MCF 10A (cell line): Measurements from ENCODE around the gene RGS14. TPM values are rescaled to one million over a fixed set of nuclear protein-coding genes. Genes with fewer than 3 reads are reported as not detected.

Experiments
- BruUV-seq: library from RNA; stranded (reverse); fragments of 400-500 nt; replicated peaks from 2 replicates; lab custom pipeline; 2021; lab: Mats Ljungman, UMichigan
- CTCF ChIA-PET: fragments of 300-600 bp; sonication (Branson Sonifier 250); formaldehyde crosslinking; extraction: SDS; loops from one replicate; lab custom pipeline; 2021; ENCODE audit warnings: antibody characterized with exemption, inconsistent platforms; lab: Yijun Ruan, JAX
- POLR2A ChIA-PET: fragments of 300-600, 350-650 bp; sonication (Branson Sonifier 250); formaldehyde crosslinking; extraction: SDS; loops from one replicate; lab custom pipeline; 2020; ENCODE audit warnings: antibody characterized with exemption, inconsistent platforms; lab: Yijun Ruan, JAX
- DNase-seq: peaks from one replicate; pipeline ENCODE4 v3.0.0-alpha.2; 2018; ENCODE audit not compliant: unreplicated experiment
- H3K27ac Mint-ChIP-seq: one replicate; pipeline ENCODE4 v1.8.0; 2022; ENCODE audit warnings: mild to moderate bottlenecking, low read depth, mixed read lengths; ENCODE audit not compliant: unreplicated experiment
- H3K27me3 Mint-ChIP-seq: one replicate; pipeline ENCODE4 v1.8.0; 2022; ENCODE audit warnings: mixed read lengths; ENCODE audit not compliant: insufficient read depth, unreplicated experiment
- H3K36me3 Mint-ChIP-seq: one replicate; pipeline ENCODE4 v1.8.0; 2022; ENCODE audit warnings: mild to moderate bottlenecking, moderate library complexity, mixed read lengths; ENCODE audit not compliant: insufficient read depth, unreplicated experiment
- H3K4me1 Mint-ChIP-seq: one replicate; pipeline ENCODE4 v1.8.0; 2022; ENCODE audit warnings: mixed read lengths; ENCODE audit not compliant: insufficient read depth, unreplicated experiment
- H3K4me3 Mint-ChIP-seq: one replicate; pipeline ENCODE4 v1.8.0; 2022; ENCODE audit warnings: mild to moderate bottlenecking, moderate library complexity, mixed read lengths; ENCODE audit not compliant: unreplicated experiment
- H3K9me3 Mint-ChIP-seq: one replicate; pipeline ENCODE4 v1.8.0; 2022; ENCODE audit warnings: mixed read lengths; ENCODE audit not compliant: unreplicated experiment
- CTCF ChIP-seq: fragments of 200-600 bp; IDR thresholded peaks from one replicate; pipeline ENCODE4 v1.8.0; 2022; ENCODE audit warnings: antibody characterized with exemption, mild to moderate bottlenecking; ENCODE audit not compliant: unreplicated experiment
- intact Hi-C: fragments of 100-400 bp; cut with micrococcal nuclease; formaldehyde crosslinking; loops from 2 replicates; pipeline ENCODE4 v1.14.1; 2022
- total RNA-seq: library from RNA; stranded (reverse); gene quantifications from 2 replicates; pipeline ENCODE4 v1.2.3, GENCODE V29; 2022

RGS14 gene
- total RNA-seq, 1 experiment from 2014 or later, result 7.8 TPM

GRCh38 chr5:177389241-177390169, 31.8 kb downstream of the RGS14 start:
- no peaks in the 10 kb centered on the region for H3K36me3 Mint-ChIP-seq
- CTCF ChIA-PET, result interaction anchor here (0.5 to 7.8 kb wide), 49 partner anchors 9 to 1583 kb away, joined by 3 to 263 read pairs (median 5); partner anchors contain the start of genes F12, GRK6, LMAN2 and PDLIM7
- H3K27me3 Mint-ChIP-seq, result no peaks in the 10 kb centered on the region
- POLR2A ChIA-PET, result interaction anchor here (0.6 to 5.7 kb wide), 29 partner anchors 11 to 276 kb away, joined by 3 to 137 read pairs (median 5); partner anchors contain the start of genes DDX41, GRK6, LMAN2 and PDLIM7
- BruUV-seq, result no TSS peak
- H3K9me3 Mint-ChIP-seq, result no peaks in the 10 kb centered on the region
- DNase-seq, result peak; percentile 96
- TF ChIP-seq CTCF, result no peak
- peak overlapping the region; percentile 12 for H3K27ac Mint-ChIP-seq
- peak overlapping the region; percentile 49 for H3K4me3 Mint-ChIP-seq
- intact Hi-C loops, result loop anchor here (1.0 kb wide), 6 partner anchors 13 to 112 kb away; partner anchors contain the start of genes GRK6 and PDLIM7
- peaks cover 33% of the 10 kb centered on the region for H3K4me1 Mint-ChIP-seq

DNA sequence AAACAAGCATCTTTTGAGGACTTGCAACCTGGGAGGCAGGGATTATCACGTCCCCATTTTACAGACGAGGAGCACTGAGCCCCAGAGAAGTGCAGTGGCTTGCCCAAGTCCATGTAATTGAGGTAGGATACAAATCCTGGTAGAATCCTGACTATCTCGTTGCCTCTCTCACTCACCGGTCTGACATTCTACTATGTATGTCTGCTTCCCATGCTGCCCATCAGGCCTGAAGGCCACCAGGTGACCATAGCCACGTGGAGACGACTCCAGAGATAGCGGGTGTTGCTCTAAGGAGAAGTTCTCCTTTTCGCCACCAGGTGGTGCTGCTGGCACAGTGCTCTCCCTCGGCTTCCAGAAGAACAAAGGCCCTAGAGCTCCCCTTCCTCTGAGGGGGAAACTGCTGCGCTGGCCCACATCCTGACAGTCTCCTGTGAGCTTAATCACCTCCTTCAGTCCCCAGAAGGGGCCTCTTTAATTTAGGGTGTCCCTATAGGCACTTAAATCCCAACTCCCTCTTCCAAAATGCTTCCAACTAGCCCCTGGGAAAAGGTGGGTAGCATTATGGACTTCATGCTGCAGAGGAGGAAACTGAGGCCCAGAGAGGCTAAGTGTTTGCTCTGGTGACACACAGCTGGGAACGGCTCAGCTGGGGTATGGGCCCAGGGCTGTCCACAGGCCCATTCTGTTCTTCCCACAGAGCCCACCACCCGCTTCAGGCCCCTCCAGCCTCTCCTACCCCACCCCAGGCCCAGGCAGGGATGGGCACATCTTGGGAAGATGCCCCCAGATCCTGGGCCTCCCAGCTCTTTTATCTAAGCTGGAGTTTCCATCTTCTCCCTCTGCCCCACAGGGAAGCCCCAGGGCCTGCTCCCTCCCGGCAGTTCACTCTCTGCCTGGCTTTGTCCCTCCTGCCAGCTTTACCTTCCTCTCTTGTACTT, 32.9 kb downstream of the RGS14 start:
- CTCF ChIA-PET, result interaction anchor here (0.6 to 7.8 kb wide), 52 partner anchors 8 to 765 kb away, joined by 3 to 263 read pairs (median 5); partner anchors contain the start of genes DDX41, F12, GRK6 and LMAN2
- no peaks in the 10 kb centered on the region for H3K27me3 Mint-ChIP-seq
- no peaks in the 10 kb centered on the region for H3K9me3 Mint-ChIP-seq
- DNase-seq, result peak; percentile 91
- H3K4me1 Mint-ChIP-seq, result peaks cover 33% of the 10 kb centered on the region
- no peaks in the 10 kb centered on the region for H3K36me3 Mint-ChIP-seq
- POLR2A ChIA-PET, result interaction anchor here (0.6 to 5.7 kb wide), 22 partner anchors 12 to 156 kb away, joined by 3 to 137 read pairs (median 6); partner anchors contain the start of genes GRK6, LMAN2 and PDLIM7
- H3K27ac Mint-ChIP-seq, result peak overlapping the region; percentile 76
- TF ChIP-seq CTCF, result peak; percentile 99
- no TSS peak for BruUV-seq
- peak overlapping the region; percentile 49 for H3K4me3 Mint-ChIP-seq
- intact Hi-C loops, result loop anchor here (1.0 kb wide), 6 partner anchors 12 to 111 kb away; partner anchors contain the start of genes GRK6 and PDLIM7

GRCh38 chr5:177392765-177393164, 35.0 kb downstream of the RGS14 start:
- H3K4me1 Mint-ChIP-seq, result peaks cover 33% of the 10 kb centered on the region
- TF ChIP-seq CTCF, result no peak
- H3K27me3 Mint-ChIP-seq, result no peaks in the 10 kb centered on the region
- no peak overlapping the region for H3K4me3 Mint-ChIP-seq
- no peak for DNase-seq
- CTCF ChIA-PET, result interaction anchor here (1.5 to 7.8 kb wide), 5 partner anchors 10 to 109 kb away, joined by 6 to 263 read pairs (median 107); partner anchors contain the start of genes PFN3 and PRR7
- intact Hi-C loops, result no loop called here
- POLR2A ChIA-PET, result interaction anchor here (0.7 to 5.7 kb wide), 5 partner anchors 10 to 89 kb away, joined by 3 to 90 read pairs (median 4); partner anchors contain the start of genes GRK6, PRELID1 and RAB24
- H3K36me3 Mint-ChIP-seq, result no peaks in the 10 kb centered on the region
- H3K9me3 Mint-ChIP-seq, result no peaks in the 10 kb centered on the region
- no TSS peak for BruUV-seq
- no peak overlapping the region for H3K27ac Mint-ChIP-seq
